ENCODE measurements around the gene MAP1B. TPM values are rescaled to one million over a fixed set of nuclear protein-coding genes. Genes with fewer than 3 reads are reported as not detected.
"Not testable (repeated sequence)": the region's sequence is repeated elsewhere in the genome, so short reads cannot be mapped to it uniquely, and the experiment has no call there.

MAP1B gene
- total RNA-seq, 2 donors from 2014 or later, result 0.04 to 0.11 TPM

DNA sequence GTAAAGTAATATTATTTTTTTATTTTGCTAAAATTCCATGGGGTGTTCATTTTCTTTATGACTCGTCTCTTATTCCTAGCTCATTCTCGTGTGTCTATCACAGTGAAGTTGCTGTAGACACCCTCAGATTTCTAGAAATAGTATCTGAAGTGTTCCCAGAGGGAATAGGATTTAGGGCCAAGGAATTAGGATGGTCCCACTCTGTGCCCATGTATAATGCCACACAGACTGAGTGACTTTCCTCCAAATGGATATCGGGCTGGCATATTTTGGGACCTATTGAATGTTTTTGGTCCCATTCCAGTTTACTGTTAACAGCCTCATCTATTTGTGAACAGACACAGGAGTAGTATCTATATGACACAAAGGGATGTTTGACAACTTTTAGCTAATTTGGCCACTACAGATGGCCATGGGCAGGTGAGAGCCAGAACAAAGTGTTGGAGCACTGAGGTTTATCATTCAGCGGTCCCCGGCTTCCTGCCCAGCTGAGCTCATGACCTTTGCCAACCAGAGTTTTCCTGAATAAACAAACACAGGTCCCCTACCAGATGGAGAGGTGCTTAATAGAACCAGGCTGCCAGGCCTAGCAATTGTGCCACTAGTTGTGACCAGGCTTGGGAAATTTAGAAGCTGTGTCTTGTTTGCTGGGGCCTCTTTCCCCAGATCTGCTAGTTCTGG lies 46.9 kb downstream of the MAP1B start:
- Mint-ChIP-seq H3K4me3 (no peak overlapping the region), H3K36me3 (ENCODE audit: low read depth) (no peaks in the 10 kb centered on the region), H3K4me1 (no peaks in the 10 kb centered on the region), H3K27ac (no peak overlapping the region), H3K27me3 (peaks cover 16% of the 10 kb centered on the region), H3K9me3 (no peaks in the 10 kb centered on the region)
- no peak for ATAC-seq (replicated peaks)

- peak; percentile 40 for ATAC-seq (replicated peaks)
- peaks cover 12% of the 10 kb centered on the region for H3K27me3 Mint-ChIP-seq
- no peaks in the 10 kb centered on the region for H3K9me3 Mint-ChIP-seq
- no peak overlapping the region for H3K4me3 Mint-ChIP-seq
- no peak overlapping the region for H3K27ac Mint-ChIP-seq
- H3K4me1 Mint-ChIP-seq, result no peaks in the 10 kb centered on the region
- no peaks in the 10 kb centered on the region for H3K36me3 Mint-ChIP-seq (ENCODE audit: low read depth)
Observed at GRCh38 chr5:72156946-72157624, 49.8 kb downstream of the MAP1B start.

GRCh38 chr5:72157625-72157962 lies 50.3 kb downstream of the MAP1B start:
- Mint-ChIP-seq H3K9me3 (no peaks in the 10 kb centered on the region), H3K4me3 (no peak overlapping the region), H3K27me3 (peaks cover 12% of the 10 kb centered on the region), H3K4me1 (no peaks in the 10 kb centered on the region), H3K27ac (no peak overlapping the region), H3K36me3 (ENCODE audit: low read depth) (no peaks in the 10 kb centered on the region)
- ATAC-seq (replicated peaks), result no peak

GRCh38 chr5:72159501-72159911 lies 52.2 kb downstream of the MAP1B start:
- Mint-ChIP-seq H3K36me3 (ENCODE audit: low read depth) (no peaks in the 10 kb centered on the region), H3K27me3 (peaks cover 13% of the 10 kb centered on the region), H3K27ac (no peak overlapping the region), H3K4me1 (no peaks in the 10 kb centered on the region), H3K4me3 (no peak overlapping the region), H3K9me3 (no peaks in the 10 kb centered on the region)
- peak; percentile 19 for ATAC-seq (replicated peaks)

DNA sequence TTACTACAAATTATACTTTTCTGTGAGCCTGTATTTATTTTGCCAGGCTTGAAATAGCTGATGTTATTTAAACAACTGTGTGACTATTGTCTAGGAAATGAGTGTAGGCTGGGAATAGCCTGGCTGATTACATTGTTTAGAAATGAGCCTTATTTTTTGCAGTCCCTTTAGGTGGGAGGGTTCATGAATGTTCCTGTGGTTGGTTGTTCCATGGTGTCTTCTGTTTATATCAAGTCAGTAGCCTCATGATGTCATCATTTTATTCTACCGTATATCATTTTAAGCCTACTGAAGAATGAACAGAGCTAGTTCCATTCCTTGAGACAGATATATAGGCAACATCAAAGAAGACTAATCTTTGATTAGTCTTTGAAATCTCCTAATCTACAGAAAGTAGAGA lies 53.1 kb downstream of the MAP1B start:
- H3K36me3 Mint-ChIP-seq (ENCODE audit: low read depth), result no peaks in the 10 kb centered on the region
- no peak overlapping the region for H3K27ac Mint-ChIP-seq

DNA sequence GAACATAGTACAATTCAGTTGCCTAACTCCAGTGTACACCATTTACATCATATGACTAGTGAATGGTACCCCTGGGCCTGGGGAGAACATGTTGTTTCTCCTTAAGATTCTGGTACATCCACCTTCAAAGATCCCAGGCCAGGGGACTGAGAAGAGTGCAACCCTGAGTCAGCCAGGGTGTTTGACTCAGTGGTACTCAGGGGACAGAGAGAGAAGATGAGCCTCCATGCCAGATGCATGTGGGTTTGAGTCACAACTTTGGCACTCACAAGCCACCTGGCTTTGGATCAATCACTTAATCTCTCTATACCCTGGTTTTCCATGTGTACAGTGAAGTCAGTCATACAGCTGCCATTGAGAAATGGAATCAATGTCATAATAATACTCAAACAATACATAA lies 53.7 kb downstream of the MAP1B start:
- no peaks in the 10 kb centered on the region for H3K36me3 Mint-ChIP-seq (ENCODE audit: low read depth)
- no peaks in the 10 kb centered on the region for H3K9me3 Mint-ChIP-seq
- peaks cover 15% of the 10 kb centered on the region for H3K27me3 Mint-ChIP-seq
- no peak overlapping the region for H3K27ac Mint-ChIP-seq
- peak; percentile 58 for ATAC-seq (replicated peaks)
- no peak overlapping the region for H3K4me3 Mint-ChIP-seq
- H3K4me1 Mint-ChIP-seq, result no peaks in the 10 kb centered on the region

More for the DNA sequence above, 53.1 kb downstream of the MAP1B start:
- H3K27me3 Mint-ChIP-seq, result peaks cover 16% of the 10 kb centered on the region
- no peak overlapping the region for H3K4me3 Mint-ChIP-seq
- H3K4me1 Mint-ChIP-seq, result no peaks in the 10 kb centered on the region
- peak; percentile 37 for ATAC-seq (replicated peaks)
- no peaks in the 10 kb centered on the region for H3K9me3 Mint-ChIP-seq

GRCh38 chr5:72161951-72162350 lies 54.7 kb downstream of the MAP1B start:
- H3K27me3 Mint-ChIP-seq, result peaks cover 18% of the 10 kb centered on the region
- no peak for ATAC-seq (replicated peaks)
- H3K4me3 Mint-ChIP-seq, result no peak overlapping the region
- H3K36me3 Mint-ChIP-seq (ENCODE audit: low read depth), result no peaks in the 10 kb centered on the region
- no peak overlapping the region for H3K27ac Mint-ChIP-seq
- no peaks in the 10 kb centered on the region for H3K4me1 Mint-ChIP-seq
- H3K9me3 Mint-ChIP-seq, result no peaks in the 10 kb centered on the region

DNA sequence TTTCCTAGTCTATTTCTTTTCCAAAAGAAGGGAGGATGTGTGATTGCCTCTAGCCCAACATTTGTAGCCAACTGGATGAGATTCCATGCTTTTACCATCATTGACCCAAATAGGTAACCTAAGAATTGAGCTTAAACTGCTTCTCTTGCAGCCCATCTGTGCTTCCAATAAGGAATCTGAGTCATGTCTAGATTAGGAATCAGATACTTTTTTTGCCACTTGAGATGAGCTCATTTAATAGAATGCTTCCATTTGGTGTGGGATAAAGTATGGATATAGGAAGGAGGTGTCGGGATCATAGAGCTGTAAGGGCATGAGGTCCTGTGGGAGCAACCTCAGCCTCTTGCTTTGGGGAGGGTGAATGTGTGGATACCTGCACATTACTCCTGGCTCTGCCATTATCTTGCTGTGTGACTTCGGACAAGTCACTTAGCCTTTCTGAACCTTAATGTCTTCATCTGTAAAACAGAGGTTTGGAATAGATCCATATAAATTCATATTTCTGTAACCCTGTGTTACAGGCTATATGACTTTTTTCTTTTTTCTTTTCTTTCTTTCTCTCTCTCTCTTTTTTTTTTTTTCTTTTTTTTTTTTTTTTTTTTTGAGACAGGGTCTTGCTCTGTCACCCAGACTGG lies 56.2 kb downstream of the MAP1B start:
- Mint-ChIP-seq H3K27me3 (peaks cover 21% of the 10 kb centered on the region), H3K4me1 (no peaks in the 10 kb centered on the region), H3K27ac (no peak overlapping the region), H3K36me3 (ENCODE audit: low read depth) (no peaks in the 10 kb centered on the region), H3K4me3 (no peak overlapping the region), H3K9me3 (no peaks in the 10 kb centered on the region)
- ATAC-seq (replicated peaks), result no peak

DNA sequence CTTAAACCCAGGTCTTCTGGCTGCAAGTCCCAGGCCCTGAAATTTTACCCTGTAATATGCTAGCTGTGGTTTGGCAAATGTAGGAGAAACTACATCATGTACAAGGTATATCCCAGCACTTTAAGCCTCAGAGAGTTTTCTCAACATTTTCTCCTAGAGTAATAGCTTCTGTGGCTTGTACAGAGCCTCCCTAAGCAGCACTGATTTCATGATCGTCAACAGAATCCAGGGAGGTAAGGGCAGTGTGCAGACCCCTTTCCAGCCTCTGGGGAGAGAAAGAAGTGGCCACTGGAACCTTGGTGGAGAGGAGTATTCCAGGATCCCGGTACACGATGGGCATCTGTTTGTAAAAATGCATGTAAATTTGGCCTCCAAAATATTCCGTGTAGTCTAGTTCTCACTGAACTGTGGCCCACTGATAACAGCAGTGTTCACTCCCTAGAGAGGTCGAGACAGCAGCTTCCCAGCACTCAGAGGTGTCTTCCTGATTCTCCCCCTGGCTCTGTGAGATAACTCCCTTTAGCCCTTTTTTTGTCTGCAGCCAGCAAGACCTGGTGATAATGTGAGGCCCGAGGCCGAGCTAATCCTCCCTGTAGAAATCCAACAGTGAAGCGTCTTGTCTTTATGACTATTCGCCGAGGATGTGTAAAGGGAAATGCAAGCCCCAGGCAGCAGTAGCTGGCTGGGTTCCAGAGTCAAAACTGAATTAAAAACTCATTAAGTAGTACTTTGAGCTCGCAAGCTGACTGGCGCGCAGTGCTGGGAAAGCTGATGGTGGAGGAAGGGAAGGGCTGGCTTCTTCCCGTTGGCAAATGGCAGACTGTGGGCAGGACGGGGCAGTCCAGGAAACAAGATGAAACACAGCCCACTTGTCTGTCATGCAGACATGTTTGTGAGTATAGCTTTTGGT lies 59.0 kb downstream of the MAP1B start:
- H3K4me1 Mint-ChIP-seq, result peaks cover 6% of the 10 kb centered on the region
- H3K4me3 Mint-ChIP-seq, result no peak overlapping the region
- no peaks in the 10 kb centered on the region for H3K9me3 Mint-ChIP-seq
- peaks cover 34% of the 10 kb centered on the region for H3K27me3 Mint-ChIP-seq
- no peak for ATAC-seq (replicated peaks)
- H3K36me3 Mint-ChIP-seq (ENCODE audit: low read depth), result no peaks in the 10 kb centered on the region
- H3K27ac Mint-ChIP-seq, result no peak overlapping the region

GRCh38 chr5:72167257-72167656 lies 60.0 kb downstream of the MAP1B start:
- H3K9me3 Mint-ChIP-seq, result no peaks in the 10 kb centered on the region
- no peak overlapping the region for H3K27ac Mint-ChIP-seq
- no peak for ATAC-seq (replicated peaks)
- H3K4me1 Mint-ChIP-seq, result peaks cover 6% of the 10 kb centered on the region
- H3K36me3 Mint-ChIP-seq (ENCODE audit: low read depth), result no peaks in the 10 kb centered on the region
- peaks cover 34% of the 10 kb centered on the region for H3K27me3 Mint-ChIP-seq
- no peak overlapping the region for H3K4me3 Mint-ChIP-seq

DNA sequence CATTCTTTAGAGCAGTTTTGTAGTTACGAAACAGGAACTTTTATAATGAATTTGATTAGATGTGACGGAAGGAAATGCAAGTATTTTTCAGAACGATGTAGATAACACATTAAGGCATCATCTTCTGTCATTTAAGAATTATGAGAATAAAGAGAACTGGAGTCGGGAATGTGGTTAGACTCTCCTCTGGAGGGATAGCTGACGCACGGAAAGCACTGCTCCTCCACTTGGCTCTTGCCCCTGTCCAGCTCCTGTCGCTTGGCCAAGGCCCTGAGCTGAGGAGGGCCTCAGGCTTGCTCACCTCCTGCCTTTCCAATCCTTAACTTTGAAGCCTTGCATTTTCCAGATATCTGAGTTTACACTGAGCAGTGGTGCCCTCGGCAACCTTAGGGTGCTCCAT lies 60.5 kb downstream of the MAP1B start:
- H3K4me1 Mint-ChIP-seq, result peaks cover 6% of the 10 kb centered on the region
- ATAC-seq (replicated peaks), result no peak

GRCh38 chr5:72170101-72170500 lies 62.8 kb downstream of the MAP1B start:
- H3K27ac Mint-ChIP-seq, result no peak overlapping the region
- H3K36me3 Mint-ChIP-seq (ENCODE audit: low read depth), result no peaks in the 10 kb centered on the region
- no peaks in the 10 kb centered on the region for H3K9me3 Mint-ChIP-seq
- H3K4me3 Mint-ChIP-seq, result no peak overlapping the region
- peaks cover 36% of the 10 kb centered on the region for H3K27me3 Mint-ChIP-seq
- no peak for ATAC-seq (replicated peaks)
- peaks cover 6% of the 10 kb centered on the region for H3K4me1 Mint-ChIP-seq

More for the DNA sequence above, 60.5 kb downstream of the MAP1B start:
- H3K4me3 Mint-ChIP-seq, result no peak overlapping the region
- no peaks in the 10 kb centered on the region for H3K9me3 Mint-ChIP-seq
- no peak overlapping the region for H3K27ac Mint-ChIP-seq
- H3K27me3 Mint-ChIP-seq, result peaks cover 36% of the 10 kb centered on the region
- no peaks in the 10 kb centered on the region for H3K36me3 Mint-ChIP-seq (ENCODE audit: low read depth)

DNA sequence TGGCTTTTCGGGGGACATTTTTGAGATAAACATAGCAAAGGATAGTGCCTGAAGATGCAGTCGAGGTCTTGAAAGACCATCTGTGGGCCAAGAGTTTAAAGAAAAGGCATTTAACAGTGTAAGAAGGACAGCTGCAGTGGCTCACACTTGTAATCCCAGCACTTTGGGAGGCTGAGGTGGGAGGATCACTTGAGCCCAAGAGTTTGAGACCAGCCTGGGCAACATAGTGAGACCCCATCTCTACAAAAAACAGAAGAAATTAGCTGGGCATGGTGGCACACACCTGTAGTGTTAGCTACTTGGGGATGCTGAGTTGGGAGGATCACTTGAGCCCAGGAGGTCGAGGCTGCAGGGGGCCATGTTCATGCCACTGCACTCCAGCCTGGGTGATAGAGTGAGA lies 63.9 kb downstream of the MAP1B start:
- peaks cover 42% of the 10 kb centered on the region for H3K27me3 Mint-ChIP-seq
- H3K36me3 Mint-ChIP-seq (ENCODE audit: low read depth); H3K9me3 Mint-ChIP-seq; H3K4me1 Mint-ChIP-seq; ATAC-seq (replicated peaks): not testable (repeated sequence)
- peak overlapping the region; percentile 9 for H3K4me3 Mint-ChIP-seq
- peak overlapping the region; percentile 29 for H3K27ac Mint-ChIP-seq

- Mint-ChIP-seq H3K4me1 (peaks cover 6% of the 10 kb centered on the region), H3K27ac (peak overlapping the region; percentile 29), H3K4me3 (peak overlapping the region; percentile 9), H3K36me3 (ENCODE audit: low read depth) (no peaks in the 10 kb centered on the region), H3K27me3 (peaks cover 43% of the 10 kb centered on the region), H3K9me3 (no peaks in the 10 kb centered on the region)
- ATAC-seq (replicated peaks), result peak; percentile 97
Observed at GRCh38 chr5:72171667-72172066, 64.4 kb downstream of the MAP1B start.
